ENCODE measurements around the gene ZSWIM6.

The ZSWIM6 gene

GRCh38 chr5:61535828-61536227 lies 203.8 kb downstream of the ZSWIM6 start:
- POLR2A ChIA-PET, result no interaction called here
- CTCF ChIA-PET, result no interaction called here
- no peak for TF ChIP-seq CTCF (IDR thresholded peaks at IDR 0.05; ENCODE audit: insufficient read depth, low read length, missing control alignments)
- no peak overlapping the region for H3K4me3 ChIP-seq (ENCODE audit: low read depth, low read length)
- DNase-seq (ENCODE audit: low read depth, low spot score), result no peak

DNA sequence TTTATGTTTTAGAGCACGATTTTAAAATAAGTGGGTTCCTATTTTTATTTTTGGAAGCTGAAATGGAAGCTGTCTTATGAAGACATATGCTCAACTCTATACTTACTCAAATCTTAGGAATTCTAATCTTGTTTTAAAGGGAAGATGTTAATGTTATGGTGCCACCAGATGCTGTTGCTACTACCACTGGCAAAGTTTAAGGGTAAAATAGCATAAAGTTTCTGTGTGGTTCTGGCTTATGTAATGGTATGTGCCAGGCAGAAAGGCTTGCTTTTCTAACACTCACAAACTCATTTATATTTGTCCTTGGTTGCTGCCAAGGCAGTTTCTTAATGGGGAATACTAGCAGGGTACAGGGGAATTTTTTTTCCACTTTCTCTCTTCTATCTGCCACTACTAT lies 204.9 kb downstream of the ZSWIM6 start:
- CTCF ChIA-PET, result interaction anchor here (0.8 kb wide), 1 partner anchor 87 kb away, joined by 3 read pairs; no protein-coding TSS in a partner anchor
- POLR2A ChIA-PET, result no interaction called here
- no peak for TF ChIP-seq CTCF (IDR thresholded peaks at IDR 0.05; ENCODE audit: insufficient read depth, low read length, missing control alignments)
- DNase-seq (ENCODE audit: low read depth, low spot score), result no peak
- H3K4me3 ChIP-seq (ENCODE audit: low read depth, low read length), result no peak overlapping the region

DNA sequence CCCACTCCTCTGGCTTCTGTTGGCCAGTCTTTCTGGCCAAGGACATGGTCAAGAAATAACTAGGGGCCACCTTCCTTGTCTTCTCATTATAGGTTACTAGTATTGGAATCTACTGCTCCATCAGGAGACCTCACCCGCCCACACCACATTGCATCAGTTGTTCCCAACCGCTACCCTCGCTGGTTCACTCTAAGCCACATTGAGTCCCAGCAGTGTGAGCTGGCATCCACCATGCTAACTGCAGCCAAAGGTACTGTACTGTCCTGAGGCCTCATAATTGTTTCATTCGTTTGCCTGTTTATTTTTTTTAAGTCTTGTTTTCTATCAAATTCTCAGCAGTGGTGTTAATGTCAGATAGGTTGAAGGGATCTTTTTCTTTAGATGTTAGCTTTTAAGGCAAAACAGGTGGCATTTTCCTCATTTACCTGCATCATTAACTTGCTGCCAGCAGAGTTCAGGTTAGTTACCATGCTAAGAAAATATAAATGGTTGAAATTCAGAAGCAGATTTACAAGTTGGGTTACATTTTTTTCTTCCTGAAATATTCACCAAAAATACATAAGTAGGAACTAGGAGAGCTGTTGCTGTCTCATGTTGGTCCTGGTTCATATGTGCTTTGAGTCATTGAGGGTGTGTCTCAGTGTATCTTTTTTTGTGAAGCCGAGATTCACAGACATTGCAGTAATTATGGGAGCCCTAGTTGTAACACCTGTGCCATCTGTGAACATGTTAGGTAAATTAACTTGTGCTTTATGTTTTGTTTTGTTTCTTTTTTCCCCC lies 206.9 kb downstream of the ZSWIM6 start:
- DNase-seq (ENCODE audit: low read depth, low spot score), result no peak
- no peak for TF ChIP-seq CTCF (IDR thresholded peaks at IDR 0.05; ENCODE audit: insufficient read depth, low read length, missing control alignments)
- ChIA-PET CTCF (interaction anchor here (1.2 to 2.2 kb wide), 2 partner anchors 10 to 120 kb away, joined by 3 to 5 read pairs; no protein-coding TSS in a partner anchor), POLR2A (no interaction called here)
- no peak overlapping the region for H3K4me3 ChIP-seq (ENCODE audit: low read depth, low read length)

GRCh38 chr5:61549530-61549929 lies 217.5 kb downstream of the ZSWIM6 start:
- H3K4me3 ChIP-seq (ENCODE audit: low read depth, low read length), result no peak overlapping the region
- TF ChIP-seq CTCF (IDR thresholded peaks at IDR 0.05; ENCODE audit: insufficient read depth, low read length, missing control alignments), result no peak
- no peak for DNase-seq (ENCODE audit: low read depth, low spot score)
- CTCF ChIA-PET, result interaction anchor here (0.6 to 1.1 kb wide), 2 partner anchors 9 to 109 kb away, joined by 3 read pairs; no protein-coding TSS in a partner anchor
- POLR2A ChIA-PET, result no interaction called here

GRCh38 chr5:61551637-61552313 lies 219.7 kb downstream of the ZSWIM6 start:
- CTCF ChIA-PET, result interaction anchor here (1.0 kb wide), 1 partner anchor 9 kb away, joined by 3 read pairs; no protein-coding TSS in a partner anchor
- no peak for DNase-seq (ENCODE audit: low read depth, low spot score)
- no peak for TF ChIP-seq CTCF (IDR thresholded peaks at IDR 0.05; ENCODE audit: insufficient read depth, low read length, missing control alignments)
- POLR2A ChIA-PET, result no interaction called here
- H3K4me3 ChIP-seq (ENCODE audit: low read depth, low read length), result no peak overlapping the region

DNA sequence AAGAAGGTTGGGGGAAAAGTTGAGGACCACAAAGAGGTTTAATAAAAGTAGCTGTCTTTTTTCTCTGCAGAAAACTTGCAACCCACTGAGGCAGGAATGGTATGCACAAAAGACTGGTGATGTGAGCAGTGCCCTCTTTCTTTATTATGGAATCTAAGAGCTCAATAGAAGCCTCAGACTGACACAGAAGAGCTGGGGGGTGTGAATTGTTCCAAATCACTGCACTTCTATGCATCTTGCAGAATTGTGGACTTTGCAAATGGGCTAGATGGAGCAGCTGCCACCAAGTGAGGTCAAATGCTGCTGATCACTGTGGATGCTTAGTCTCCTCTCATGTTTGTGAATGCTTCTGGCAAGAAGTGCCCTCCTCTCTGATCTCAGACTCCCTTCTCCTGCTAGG lies 227.1 kb downstream of the ZSWIM6 start:
- ChIA-PET POLR2A (no interaction called here), CTCF (interaction anchor here (0.6 kb wide), 1 partner anchor 10 kb away, joined by 3 read pairs; no protein-coding TSS in a partner anchor)
- no peak overlapping the region for H3K4me3 ChIP-seq (ENCODE audit: low read depth, low read length)
- DNase-seq (ENCODE audit: low read depth, low spot score), result no peak
- no peak for TF ChIP-seq CTCF (IDR thresholded peaks at IDR 0.05; ENCODE audit: insufficient read depth, low read length, missing control alignments)

All from AG04449 (cell line).